ENCODE data around the gene ADAD2.
"Not testable (repeated sequence)": the region's sequence is repeated elsewhere in the genome, so short reads cannot be mapped to it uniquely, and the experiment has no call there.

Gene ADAD2

GRCh38 chr16:84207251-84207650 lies 16.3 kb downstream of the ADAD2 start:
- no peak for TF ChIP-seq ZFX (IDR thresholded peaks at IDR 0.05)
- TF ChIP-seq, protein P1, sequence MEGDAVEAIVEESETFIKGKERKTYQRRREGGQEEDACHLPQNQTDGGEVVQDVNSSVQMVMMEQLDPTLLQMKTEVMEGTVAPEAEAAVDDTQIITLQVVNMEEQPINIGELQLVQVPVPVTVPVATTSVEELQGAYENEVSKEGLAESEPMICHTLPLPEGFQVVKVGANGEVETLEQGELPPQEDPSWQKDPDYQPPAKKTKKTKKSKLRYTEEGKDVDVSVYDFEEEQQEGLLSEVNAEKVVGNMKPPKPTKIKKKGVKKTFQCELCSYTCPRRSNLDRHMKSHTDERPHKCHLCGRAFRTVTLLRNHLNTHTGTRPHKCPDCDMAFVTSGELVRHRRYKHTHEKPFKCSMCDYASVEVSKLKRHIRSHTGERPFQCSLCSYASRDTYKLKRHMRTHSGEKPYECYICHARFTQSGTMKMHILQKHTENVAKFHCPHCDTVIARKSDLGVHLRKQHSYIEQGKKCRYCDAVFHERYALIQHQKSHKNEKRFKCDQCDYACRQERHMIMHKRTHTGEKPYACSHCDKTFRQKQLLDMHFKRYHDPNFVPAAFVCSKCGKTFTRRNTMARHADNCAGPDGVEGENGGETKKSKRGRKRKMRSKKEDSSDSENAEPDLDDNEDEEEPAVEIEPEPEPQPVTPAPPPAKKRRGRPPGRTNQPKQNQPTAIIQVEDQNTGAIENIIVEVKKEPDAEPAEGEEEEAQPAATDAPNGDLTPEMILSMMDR (conservative IDR thresholded peaks at IDR 0.05), result no peak

GRCh38 chr16:84207879-84208278 lies 16.9 kb downstream of the ADAD2 start:
- TF ChIP-seq ZFX (IDR thresholded peaks at IDR 0.05), result no peak
- TF ChIP-seq, protein P1 (conservative IDR thresholded peaks at IDR 0.05), result no peak
- no peak overlapping the region for H3K27ac ChIP-seq

More at GRCh38 chr16:84207251-84207650, 16.3 kb downstream of the ADAD2 start:
- H3K27ac ChIP-seq, result no peak overlapping the region

DNA sequence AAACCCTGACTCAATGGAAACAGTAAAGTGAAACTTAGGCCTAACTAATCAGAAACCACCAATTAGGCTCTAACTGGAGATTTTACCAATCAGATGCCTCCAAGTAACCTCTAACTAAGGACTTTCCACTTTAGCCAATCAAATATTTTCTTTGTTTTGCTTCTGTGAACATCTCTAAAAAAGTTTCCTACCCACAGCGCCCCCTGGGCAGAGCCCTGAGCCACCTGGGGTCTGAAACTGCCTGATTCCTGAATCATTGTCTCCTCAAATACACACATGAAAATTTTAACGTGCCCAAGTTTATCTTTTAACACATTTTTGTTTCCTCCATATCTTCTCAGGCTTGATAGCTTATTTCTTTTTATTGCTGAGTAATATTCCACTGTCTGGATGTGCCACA lies 19.0 kb downstream of the ADAD2 start:
- no peak overlapping the region for H3K27ac ChIP-seq
- TF ChIP-seq ZFX (IDR thresholded peaks at IDR 0.05), result no peak
- TF ChIP-seq, protein P1 (conservative IDR thresholded peaks at IDR 0.05), result no peak

DNA sequence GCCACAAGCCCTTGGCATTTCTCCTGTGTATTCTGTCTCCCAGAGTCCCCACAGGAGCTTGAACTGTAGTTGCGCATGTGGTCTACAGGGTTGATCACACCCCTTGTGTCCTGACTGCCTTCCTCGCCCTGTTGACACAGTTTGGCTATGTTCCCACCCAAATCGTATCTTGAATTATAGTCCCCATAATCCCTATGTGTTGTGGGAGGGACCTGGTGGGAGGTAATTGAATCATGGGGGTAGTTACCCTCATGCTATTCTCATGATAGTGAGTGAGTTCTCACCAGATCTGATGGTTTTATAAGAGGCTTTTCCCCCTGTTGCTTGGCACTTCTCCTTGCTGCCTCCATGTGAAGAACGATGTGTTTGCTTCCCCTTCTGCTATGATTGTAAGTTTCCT lies 21.2 kb downstream of the ADAD2 start:
- H3K27ac ChIP-seq, result no peak overlapping the region; the same call in 1 of the 2 replicates
- TF ChIP-seq ZFX (IDR thresholded peaks at IDR 0.05), result no peak
- TF ChIP-seq, protein P1 (conservative IDR thresholded peaks at IDR 0.05), result no peak

DNA sequence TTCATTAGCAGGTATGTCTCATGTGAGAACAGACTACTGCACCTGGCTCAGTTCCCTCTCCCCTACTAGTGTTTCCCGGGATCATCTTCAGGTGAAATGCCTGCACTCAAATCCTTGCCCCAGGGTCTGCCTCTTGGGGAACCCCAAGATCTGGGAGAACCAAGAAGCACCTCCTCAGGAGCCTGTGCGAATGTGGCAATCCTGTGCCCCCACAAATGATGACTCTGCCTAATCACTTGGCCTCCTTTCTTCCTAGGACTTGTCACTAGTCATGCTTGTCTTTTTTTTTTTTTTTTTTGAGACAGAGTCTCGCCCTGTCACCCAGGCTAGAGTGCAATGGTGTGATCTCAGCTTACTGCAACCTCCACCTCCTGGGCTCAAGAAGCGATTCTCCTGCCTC lies 21.7 kb downstream of the ADAD2 start:
- TF ChIP-seq, protein P1 (conservative IDR thresholded peaks at IDR 0.05), result no peak
- no peak for TF ChIP-seq ZFX (IDR thresholded peaks at IDR 0.05)
- H3K27ac ChIP-seq, result no peak overlapping the region

DNA sequence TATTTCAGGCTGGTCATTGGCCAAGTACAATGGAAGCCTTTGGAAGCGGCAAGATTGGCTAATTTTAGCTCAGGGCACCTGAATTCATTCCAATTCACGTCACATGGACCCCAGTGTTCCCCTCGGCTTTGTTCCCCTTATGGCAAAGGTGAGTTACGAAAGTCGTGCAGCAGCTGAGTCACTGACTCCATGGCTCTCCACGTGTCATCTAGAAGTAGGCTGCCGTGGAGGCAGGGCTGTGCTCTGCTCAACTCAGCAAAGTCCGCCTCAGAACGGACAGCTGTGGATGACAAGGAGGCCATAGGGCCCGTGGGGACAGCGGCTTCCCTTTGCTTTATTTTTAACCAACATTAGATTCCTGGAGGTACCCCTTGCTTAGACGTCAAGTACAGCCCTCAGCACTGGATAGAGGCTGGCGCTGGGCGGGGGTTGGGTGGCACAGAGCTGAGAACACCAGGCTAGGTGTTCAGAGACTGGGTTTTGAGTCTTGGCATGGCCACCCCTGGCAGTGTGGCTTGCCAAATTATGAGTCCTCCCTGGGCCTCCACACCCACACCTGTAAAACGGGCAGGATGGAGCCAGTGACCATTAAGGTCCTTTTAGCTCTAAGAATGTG lies 23.6 kb downstream of the ADAD2 start:
- no peak overlapping the region for H3K27ac ChIP-seq
- TF ChIP-seq, protein P1 (conservative IDR thresholded peaks at IDR 0.05), result no peak
- no peak for TF ChIP-seq ZFX (IDR thresholded peaks at IDR 0.05)

DNA sequence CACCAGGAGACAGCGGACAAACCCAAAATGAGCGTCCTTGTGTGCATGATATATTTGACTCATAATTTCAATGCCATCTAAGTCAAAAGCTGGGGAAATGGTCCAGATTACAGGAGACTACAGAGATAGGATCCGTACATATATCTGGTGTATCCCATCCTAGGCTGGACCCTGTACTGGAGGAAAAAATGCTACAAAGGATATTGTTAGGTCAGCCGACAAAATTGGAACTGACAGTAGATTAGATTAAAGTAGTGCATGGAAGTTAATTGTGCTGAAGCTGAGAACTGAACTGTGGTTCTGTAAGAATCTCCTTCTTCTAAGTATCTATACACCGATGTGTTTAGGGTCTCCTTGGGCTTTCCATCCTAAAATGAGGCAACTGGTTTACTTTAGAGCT lies 24.6 kb downstream of the ADAD2 start:
- no peak overlapping the region for H3K27ac ChIP-seq
- TF ChIP-seq, protein P1 (conservative IDR thresholded peaks at IDR 0.05), result no peak
- TF ChIP-seq ZFX (IDR thresholded peaks at IDR 0.05), result no peak

GRCh38 chr16:84216144-84216543 lies 25.2 kb downstream of the ADAD2 start:
- not testable (repeated sequence) for H3K27ac ChIP-seq

Data from C4-2B (cell line).